T1000 (cell line): ENCODE results near the gene FKBP10.

Experiments
- DNase-seq: peaks from one replicate; lab custom pipeline; 2025; ENCODE audit warnings: mixed read lengths; lab: John Stamatoyannopoulos, UW

The FKBP10 gene

GRCh38 chr17:41782142-41782541 lies 30.7 kb upstream of the FKBP10 start:
- DNase-seq = no peak

GRCh38 chr17:41784207-41784744 lies 28.5 kb upstream of the FKBP10 start:
- DNase-seq = peak; percentile 4

GRCh38 chr17:41785091-41785858 lies 27.5 kb upstream of the FKBP10 start:
- no peak for DNase-seq

- DNase-seq = no peak
Measured at GRCh38 chr17:41785859-41786226, 27.0 kb upstream of the FKBP10 start.

- DNase-seq = peak; percentile 99
Measured at GRCh38 chr17:41786227-41787020, 26.4 kb upstream of the FKBP10 start, which contains the start of gene JUP. TSS of gene JUP (minus strand) at chr17:41786711. CDS start at chr17:41771854, 14,857 bp downstream.

GRCh38 chr17:41787021-41787418 lies 25.8 kb upstream of the FKBP10 start:
- no peak for DNase-seq

- peak; percentile 65 for DNase-seq
Measured at GRCh38 chr17:41792845-41793783, 19.7 kb upstream of the FKBP10 start.

- peak; percentile 44 for DNase-seq
Measured at GRCh38 chr17:41793784-41794539, 18.8 kb upstream of the FKBP10 start.

- DNase-seq = no peak
Measured at GRCh38 chr17:41794540-41794975, 18.2 kb upstream of the FKBP10 start.

GRCh38 chr17:41796121-41796895 lies 16.5 kb upstream of the FKBP10 start:
- DNase-seq = no peak

GRCh38 chr17:41797377-41797776 lies 15.4 kb upstream of the FKBP10 start:
- DNase-seq = no peak

- DNase-seq = no peak
Measured at GRCh38 chr17:41799366-41799765, 13.4 kb upstream of the FKBP10 start.

GRCh38 chr17:41800601-41801373 lies 12.0 kb upstream of the FKBP10 start:
- no peak for DNase-seq

GRCh38 chr17:41801374-41802271 lies 11.2 kb upstream of the FKBP10 start:
- peak; percentile 50 for DNase-seq

- DNase-seq = no peak
Measured at GRCh38 chr17:41803049-41804020, 9.5 kb upstream of the FKBP10 start.

- no peak for DNase-seq
Measured at GRCh38 chr17:41806685-41807445, 5.9 kb upstream of the FKBP10 start.
